GM18858 (cell line): Measurements from ENCODE around the gene DYNC1H1.

ENCODE experiments used
- ATAC-seq: cut with Tn5 transposase; IDR thresholded peaks from one replicate; pipeline ENCODE4 v1.9.1; 2021; ENCODE audit not compliant: unreplicated experiment

Gene DYNC1H1

DNA sequence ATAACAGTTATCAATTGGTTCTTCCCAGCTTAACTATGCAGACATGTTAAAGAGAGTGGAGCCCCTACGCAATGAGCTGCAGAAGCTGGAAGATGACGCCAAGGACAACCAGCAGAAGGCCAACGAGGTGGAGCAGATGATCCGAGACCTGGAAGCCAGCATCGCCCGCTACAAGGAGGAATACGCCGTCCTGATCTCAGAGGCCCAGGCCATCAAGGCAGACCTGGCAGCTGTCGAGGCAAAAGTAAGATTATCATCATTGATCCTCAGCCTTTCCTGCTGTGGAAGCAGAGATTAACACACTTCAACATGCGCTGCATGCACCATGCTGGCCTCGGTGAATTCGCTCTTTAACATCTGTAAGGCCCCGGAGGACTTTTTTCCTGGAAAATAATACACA lies 68.9 kb downstream of the DYNC1H1 start:
- ATAC-seq = no peak

- ATAC-seq = no peak
Measured at GRCh38 chr14:102034301-102034700, 69.9 kb downstream of the DYNC1H1 start.

- ATAC-seq = no peak
Measured at GRCh38 chr14:102035914-102036313, 71.5 kb downstream of the DYNC1H1 start.

DNA sequence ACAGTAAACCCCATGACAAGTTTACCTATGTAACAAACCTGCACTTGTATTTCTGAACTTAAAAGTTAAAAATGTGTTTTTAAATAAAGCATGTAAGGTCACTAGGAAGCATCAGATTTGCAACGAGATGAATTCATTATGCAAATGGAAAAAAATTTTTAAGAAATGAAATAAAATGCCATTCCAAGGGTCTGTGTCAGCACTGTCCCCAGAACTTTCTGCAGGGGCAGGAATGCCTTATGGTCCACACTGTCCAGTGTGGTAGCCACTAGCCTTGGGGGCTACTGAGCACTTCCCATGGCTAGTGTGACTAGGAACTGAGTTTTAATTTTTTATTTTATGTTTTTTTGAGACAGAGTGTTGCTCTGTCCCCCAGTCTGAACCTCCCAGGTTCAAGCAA lies 73.3 kb downstream of the DYNC1H1 start:
- no peak for ATAC-seq

DNA sequence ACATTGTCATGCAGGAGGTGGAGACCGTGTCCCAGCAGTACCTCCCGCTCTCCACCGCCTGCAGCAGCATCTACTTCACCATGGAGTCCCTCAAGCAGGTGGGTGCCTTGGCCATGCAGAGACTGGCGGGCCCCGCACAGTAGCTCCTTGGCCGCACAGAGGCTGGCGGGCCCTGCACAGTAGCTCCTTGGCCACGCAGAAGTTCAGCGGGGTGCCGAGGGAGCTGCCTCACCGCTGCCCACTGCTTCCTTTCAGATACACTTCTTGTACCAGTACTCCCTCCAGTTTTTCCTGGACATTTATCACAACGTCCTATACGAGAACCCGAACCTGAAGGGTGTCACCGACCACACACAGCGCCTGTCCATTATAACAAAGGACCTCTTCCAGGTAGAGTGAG lies 74.8 kb downstream of the DYNC1H1 start:
- ATAC-seq = no peak

DNA sequence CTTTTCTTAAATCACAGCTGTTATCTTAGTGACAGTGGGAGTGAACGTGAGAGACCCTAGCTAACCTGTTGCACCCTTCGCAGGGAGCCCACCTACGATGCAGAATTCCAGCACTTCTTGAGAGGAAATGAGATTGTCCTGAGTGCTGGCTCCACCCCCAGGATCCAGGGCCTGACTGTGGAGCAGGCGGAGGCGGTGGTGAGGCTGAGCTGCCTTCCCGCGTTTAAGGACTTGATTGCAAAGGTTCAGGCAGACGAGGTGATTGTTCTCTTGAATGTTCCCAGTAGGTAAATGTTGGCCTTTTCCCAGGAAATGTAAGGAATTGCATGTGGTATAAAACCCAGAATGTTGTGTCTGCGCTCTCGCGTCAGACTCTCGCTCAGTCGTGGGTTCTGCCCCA lies 75.8 kb downstream of the DYNC1H1 start:
- ATAC-seq = no peak

- no peak for ATAC-seq
Measured at GRCh38 chr14:102042699-102043098, 78.3 kb downstream of the DYNC1H1 start.

DNA sequence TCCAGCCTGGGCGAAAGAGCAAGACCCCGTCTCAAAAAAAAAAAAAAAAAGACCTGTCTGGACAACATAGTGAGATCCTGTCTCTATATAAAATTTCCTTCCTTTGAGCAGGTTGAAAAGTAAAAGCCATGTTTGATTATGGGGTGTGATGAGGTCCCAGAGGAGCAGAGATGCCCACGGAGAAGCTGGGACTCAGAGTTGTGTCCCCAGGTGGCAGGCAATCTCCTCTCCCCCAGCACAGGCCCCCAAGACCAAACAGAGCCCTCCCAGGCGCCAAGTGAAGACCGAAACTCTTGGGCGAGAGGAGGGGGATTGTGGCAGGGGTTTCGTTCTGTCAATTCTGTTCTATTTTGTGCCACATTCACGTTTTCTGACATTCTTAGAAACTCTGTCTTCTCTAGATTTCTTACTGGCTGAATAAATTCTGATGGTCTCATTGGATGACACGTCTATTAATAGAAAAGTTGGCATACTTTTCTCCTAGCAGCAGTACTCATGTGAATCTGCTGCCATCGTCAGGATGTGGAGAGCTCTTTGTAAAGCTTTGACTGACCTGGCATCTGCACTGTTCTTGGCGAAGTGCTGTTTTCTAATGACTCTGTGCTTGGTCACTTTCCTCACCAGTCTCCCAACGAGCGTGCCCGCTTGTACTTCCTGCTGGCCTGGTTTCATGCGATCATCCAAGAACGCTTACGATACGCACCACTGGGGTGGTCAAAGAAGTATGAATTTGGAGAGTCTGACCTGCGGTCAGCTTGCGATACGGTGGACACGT lies 79.1 kb downstream of the DYNC1H1 start:
- no peak for ATAC-seq

DNA sequence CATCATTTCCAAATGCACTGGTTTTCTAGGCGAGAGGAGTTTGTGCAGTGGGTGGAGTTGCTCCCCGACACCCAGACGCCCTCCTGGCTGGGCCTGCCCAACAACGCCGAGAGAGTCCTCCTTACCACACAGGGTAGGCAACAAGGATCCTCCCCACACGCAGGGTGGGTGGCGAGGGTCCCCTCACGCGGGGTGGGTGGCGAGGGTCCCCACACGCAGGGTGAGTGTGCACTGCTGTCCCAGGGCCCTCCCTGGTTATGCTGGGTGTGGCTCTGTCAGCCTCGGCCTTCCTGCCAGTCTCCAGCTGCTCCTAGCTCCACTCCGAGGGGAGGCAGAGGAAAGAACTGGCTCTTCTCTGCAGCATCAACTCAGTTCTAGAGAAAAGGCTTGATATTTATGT lies 80.2 kb downstream of the DYNC1H1 start:
- ATAC-seq = no peak

- no peak for ATAC-seq
Measured at GRCh38 chr14:102046337-102047278, 82.2 kb downstream of the DYNC1H1 start.

DNA sequence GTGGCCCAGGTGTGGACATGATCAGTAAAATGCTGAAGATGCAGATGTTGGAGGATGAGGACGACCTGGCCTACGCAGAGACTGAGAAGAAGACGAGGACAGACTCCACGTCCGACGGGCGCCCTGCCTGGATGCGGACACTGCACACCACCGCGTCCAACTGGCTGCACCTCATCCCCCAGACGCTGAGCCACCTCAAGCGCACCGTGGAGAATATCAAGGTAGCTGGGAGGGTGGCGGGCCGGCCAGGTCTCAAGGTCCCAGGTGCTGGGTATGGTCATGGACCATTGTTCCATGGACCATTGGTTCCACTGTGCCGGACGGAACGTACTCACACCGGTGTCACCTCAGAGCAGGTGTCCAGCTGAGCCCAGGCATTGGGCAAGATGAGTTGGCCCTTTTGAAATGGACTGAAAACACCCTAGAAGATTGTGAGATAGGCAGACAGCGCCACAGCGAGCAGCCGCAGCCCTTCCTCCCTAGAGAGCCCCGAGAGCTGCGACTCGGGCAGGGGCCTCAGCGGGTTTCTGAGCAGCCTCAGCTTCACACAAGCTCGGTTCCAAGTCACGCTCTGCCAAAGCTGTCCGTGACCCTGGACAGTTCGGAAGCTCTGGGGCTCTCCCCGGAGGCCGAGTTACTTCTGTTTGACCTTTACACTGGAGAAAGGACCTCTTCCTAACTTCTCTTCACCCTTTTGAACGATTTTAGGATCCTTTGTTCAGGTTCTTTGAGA lies 83.6 kb downstream of the DYNC1H1 start:
- no peak for ATAC-seq

- ATAC-seq = no peak
Measured at GRCh38 chr14:102049258-102050025, 85.1 kb downstream of the DYNC1H1 start.

- no peak for ATAC-seq
Measured at GRCh38 chr14:102050026-102050405, 85.6 kb downstream of the DYNC1H1 start.

DNA sequence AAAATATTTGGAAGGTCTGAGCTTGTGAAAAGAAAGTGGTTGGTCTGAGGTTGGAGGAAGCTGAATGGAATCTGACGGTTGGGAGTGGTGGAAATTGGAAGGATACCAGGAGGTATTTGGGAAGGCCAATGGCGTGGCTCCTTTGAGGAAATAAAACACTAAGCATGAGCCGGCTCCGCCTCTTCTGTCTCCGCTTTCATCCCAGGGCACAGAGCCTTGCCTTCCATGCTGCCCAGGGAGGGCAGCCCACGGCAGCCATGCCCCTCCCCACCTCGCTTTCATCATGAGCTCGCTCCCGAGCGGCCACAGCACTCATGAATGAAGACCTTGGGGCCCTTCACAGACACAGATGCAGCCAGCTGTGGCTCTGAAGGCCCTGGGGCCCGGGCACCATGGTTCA lies 86.3 kb downstream of the DYNC1H1 start:
- no peak for ATAC-seq

GRCh38 chr14:102052522-102052921 lies 88.1 kb downstream of the DYNC1H1 start:
- no peak for ATAC-seq

- no peak for ATAC-seq
Measured at GRCh38 chr14:102055181-102055901, 91.0 kb downstream of the DYNC1H1 start.

GRCh38 chr14:102056694-102057442 lies 92.5 kb downstream of the DYNC1H1 start:
- no peak for ATAC-seq

- no peak for ATAC-seq
Measured at GRCh38 chr14:102057480-102058114, 93.2 kb downstream of the DYNC1H1 start.

DNA sequence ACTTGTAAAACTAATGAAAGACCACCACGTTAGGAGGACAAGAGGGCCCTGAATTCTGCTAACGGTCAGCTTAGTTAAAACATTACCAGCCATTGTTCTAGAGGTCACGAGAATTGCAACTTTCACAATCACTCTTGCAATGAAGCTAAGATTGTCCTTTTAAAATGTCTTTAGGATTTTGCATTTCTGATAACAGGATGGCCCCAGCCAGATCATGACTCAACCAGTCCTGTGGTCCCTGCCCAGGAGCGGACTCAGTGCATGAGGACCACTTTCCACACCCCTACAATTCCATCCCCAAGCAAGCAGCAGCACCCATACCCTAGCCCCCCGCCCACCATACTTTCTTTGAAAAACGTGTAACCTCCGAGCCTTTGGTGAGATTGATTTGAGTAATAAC lies 93.8 kb downstream of the DYNC1H1 start:
- ATAC-seq = no peak
